ENCODE measurements around the gene LSM7. TPM values are rescaled to one million over a fixed set of nuclear protein-coding genes. Genes with fewer than 3 reads are reported as not detected.
A peak's percentile ranks its signal among the peaks of the same experiment; 100 is the strongest.

LSM7 gene
- total and polyA plus RNA-seq, 9 of the 15 experiments (the other 6 are each of a cell fraction or from before 2014, with no cell fraction given), result 40.5 to 690 (median 265) TPM

- TF ChIP-seq, protein P1, sequence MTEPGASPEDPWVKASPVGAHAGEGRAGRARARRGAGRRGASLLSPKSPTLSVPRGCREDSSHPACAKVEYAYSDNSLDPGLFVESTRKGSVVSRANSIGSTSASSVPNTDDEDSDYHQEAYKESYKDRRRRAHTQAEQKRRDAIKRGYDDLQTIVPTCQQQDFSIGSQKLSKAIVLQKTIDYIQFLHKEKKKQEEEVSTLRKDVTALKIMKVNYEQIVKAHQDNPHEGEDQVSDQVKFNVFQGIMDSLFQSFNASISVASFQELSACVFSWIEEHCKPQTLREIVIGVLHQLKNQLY (CRISPR knock-in tag; conservative IDR thresholded peaks at IDR 0.05), result no peak
These were observed 49.8 kb downstream of the LSM7 start (continued) for GRCh38 chr19:2278459-2279158.

GRCh38 chr19:2277138-2277537, 51.2 kb downstream of the LSM7 start:
- intact Hi-C loops (cut with micrococcal nuclease), result loop anchor here (5.0 kb wide), 2 partner anchors 40 to 335 kb away; no protein-coding TSS in a partner anchor
- Histone ChIP-seq H3K79me2 (ENCODE audit: control insufficient read depth, insufficient read depth, low read length) (peaks cover 31% of the 10 kb centered on the region), H3K4me3 (no peak overlapping the region), H3K9me1 (ENCODE audit: control insufficient read depth, insufficient read depth, low read length) (peaks cover 5% of the 10 kb centered on the region), H3K27ac (ENCODE audit: extremely low read depth, low read depth, low read length) (no peak overlapping the region), H3K9me3 (replicated peaks; ENCODE audit: control insufficient read depth, insufficient read depth, low read depth, low read length) (no peaks in the 10 kb centered on the region), H3K27me3 (ENCODE audit: control insufficient read depth in 2 of 2, insufficient read depth in 2 of 2, low read length in 2 of 2) (no peaks in the 10 kb centered on the region), H3K36me3 (ENCODE audit: control insufficient read depth, insufficient read depth, low read length) (peaks cover 22% of the 10 kb centered on the region), H3K9ac (ENCODE audit: insufficient read depth in 1 of 2, low read depth in 2 of 2, low read length in 2 of 2) (no peak overlapping the region), H4K20me1 (replicated peaks; ENCODE audit: control insufficient read depth, insufficient read depth, low read length) (peaks cover 23% of the 10 kb centered on the region), H3K4me2 (ENCODE audit: insufficient read depth, low read length) (no peak overlapping the region), H3K4me1 (replicated peaks in 1 of 2; ENCODE audit: control insufficient read depth in 2 of 2, insufficient read depth in 2 of 2, low read length in 2 of 2) (peaks cover 10 to 67% of the 10 kb centered on the region in 2 experiments), H2AFZ (ENCODE audit: low read depth, low read length) (no peak overlapping the region)
- no TSS peak for BruUV-seq (replicated peaks)
- CTCF ChIA-PET (ENCODE audit: low intra/inter-chr PET ratio), result no interaction called here
- POLR2A ChIA-PET, result interaction anchor here (0.6 to 4.0 kb wide), 16 partner anchors 9 to 322 kb away, joined by 3 to 17 read pairs (median 4); partner anchors contain the start of gene PLEKHJ1
- TF ChIP-seq XRCC4 (IDR thresholded peaks at IDR 0.05; ENCODE audit: extremely low read depth, insufficient read depth, insufficient read length) (no peak), NR1H2 (CRISPR knock-in tag; IDR thresholded peaks at IDR 0.05) (no peak), HMG20A (CRISPR knock-in tag; conservative IDR thresholded peaks at IDR 0.05) (no peak), ZNF316 (IDR thresholded peaks at IDR 0.05) (peak; percentile 51; the same call in 1 of the 2 replicates), XRCC5 (IDR thresholded peaks at IDR 0.05; ENCODE audit: low read depth, low read length) (no peak), SUPT5H (IDR thresholded peaks at IDR 0.05) (no peak), RHOXF2B (CRISPR knock-in tag; conservative IDR thresholded peaks at IDR 0.05) (no peak), DPF2 (IDR thresholded peaks at IDR 0.05) (no peak), FOXJ3 (CRISPR knock-in tag; IDR thresholded peaks at IDR 0.05) (no peak), CHD2 (IDR thresholded peaks at IDR 0.05; ENCODE audit: low read depth, low read length) (peak; percentile 65; the same call in 1 of the 2 replicates)
- DNase-seq (ENCODE audit: extremely low read depth in 1 of 4, low spot score in 3 of 4), result no peak
- no peak for FAIRE-seq
- in situ Hi-C loops (cut with MboI), result no loop called here
- 49% methylated on average over 9 of the region's 9 CpGs for WGBS (ENCODE audit: insufficient coverage, low coverage, missing lambda C conversion rate)
- no peak for ATAC-seq

Data from K562 (cell line).